Measurements from ENCODE around the gene PRR35. TPM values are rescaled to one million over a fixed set of nuclear protein-coding genes. Genes with fewer than 3 reads are reported as not detected.

PRR35 gene
- total RNA-seq, 1 experiment from 2014 or later, result not detected

- CTCF ChIA-PET, result no interaction called here
- intact Hi-C loops (cut with micrococcal nuclease; ENCODE audit: unreplicated experiment), result no loop called here
- Mint-ChIP-seq H3K9me3 (ENCODE audit: low read depth, unreplicated experiment) (no peaks in the 10 kb centered on the region), H3K4me1 (ENCODE audit: low read depth, unreplicated experiment) (no peaks in the 10 kb centered on the region), H3K4me3 (ENCODE audit: low read depth, unreplicated experiment) (no peak overlapping the region), H3K27ac (ENCODE audit: unreplicated experiment) (no peak overlapping the region), H3K36me3 (ENCODE audit: insufficient read depth, unreplicated experiment) (peaks cover 14% of the 10 kb centered on the region), H3K27me3 (ENCODE audit: unreplicated experiment) (peaks cover 55% of the 10 kb centered on the region)
- no peak for DNase-seq
- no TSS peak for BruUV-seq (replicated peaks)
- TF ChIP-seq CTCF (IDR thresholded peaks at IDR 0.05; ENCODE audit: unreplicated experiment), result no peak
These were observed 1.7 kb upstream of the PRR35 start for GRCh38 chr16:558298-559020.

GRCh38 chr16:559021-559380 lies 1.2 kb upstream of the PRR35 start:
- no peaks in the 10 kb centered on the region for H3K9me3 Mint-ChIP-seq (ENCODE audit: low read depth, unreplicated experiment)
- peaks cover 12% of the 10 kb centered on the region for H3K36me3 Mint-ChIP-seq (ENCODE audit: insufficient read depth, unreplicated experiment)
- no peaks in the 10 kb centered on the region for H3K4me1 Mint-ChIP-seq (ENCODE audit: low read depth, unreplicated experiment)
- no peak for TF ChIP-seq CTCF (IDR thresholded peaks at IDR 0.05; ENCODE audit: unreplicated experiment)
- DNase-seq, result no peak
- no TSS peak for BruUV-seq (replicated peaks)
- H3K4me3 Mint-ChIP-seq (ENCODE audit: low read depth, unreplicated experiment), result no peak overlapping the region
- no peak overlapping the region for H3K27ac Mint-ChIP-seq (ENCODE audit: unreplicated experiment)
- H3K27me3 Mint-ChIP-seq (ENCODE audit: unreplicated experiment), result peaks cover 60% of the 10 kb centered on the region
- CTCF ChIA-PET, result no interaction called here
- intact Hi-C loops (cut with micrococcal nuclease; ENCODE audit: unreplicated experiment), result no loop called here

GRCh38 chr16:559411-560203 lies 587 bp upstream of the PRR35 start:
- DNase-seq, result no peak
- TF ChIP-seq CTCF (IDR thresholded peaks at IDR 0.05; ENCODE audit: unreplicated experiment), result no peak
- Mint-ChIP-seq H3K4me3 (ENCODE audit: low read depth, unreplicated experiment) (no peak overlapping the region), H3K27me3 (ENCODE audit: unreplicated experiment) (peaks cover 64% of the 10 kb centered on the region), H3K27ac (ENCODE audit: unreplicated experiment) (no peak overlapping the region), H3K36me3 (ENCODE audit: insufficient read depth, unreplicated experiment) (peaks cover 7% of the 10 kb centered on the region), H3K4me1 (ENCODE audit: low read depth, unreplicated experiment) (no peaks in the 10 kb centered on the region), H3K9me3 (ENCODE audit: low read depth, unreplicated experiment) (no peaks in the 10 kb centered on the region)
- CTCF ChIA-PET, result no interaction called here
- intact Hi-C loops (cut with micrococcal nuclease; ENCODE audit: unreplicated experiment), result no loop called here
- no TSS peak for BruUV-seq (replicated peaks)

- Mint-ChIP-seq H3K27me3 (ENCODE audit: unreplicated experiment) (peaks cover 76% of the 10 kb centered on the region), H3K4me3 (ENCODE audit: low read depth, unreplicated experiment) (no peak overlapping the region), H3K9me3 (ENCODE audit: low read depth, unreplicated experiment) (no peaks in the 10 kb centered on the region), H3K27ac (ENCODE audit: unreplicated experiment) (no peak overlapping the region), H3K4me1 (ENCODE audit: low read depth, unreplicated experiment) (no peaks in the 10 kb centered on the region), H3K36me3 (ENCODE audit: insufficient read depth, unreplicated experiment) (peaks cover 4% of the 10 kb centered on the region)
- CTCF ChIA-PET, result no interaction called here
- no peak for TF ChIP-seq CTCF (IDR thresholded peaks at IDR 0.05; ENCODE audit: unreplicated experiment)
- no peak for DNase-seq
- BruUV-seq (replicated peaks), result no TSS peak
- intact Hi-C loops (cut with micrococcal nuclease; ENCODE audit: unreplicated experiment), result no loop called here
These were observed 663 bp downstream of the PRR35 start for GRCh38 chr16:560701-561412.

Measured in Calu3 (cell line).